WI38 (cell line): Measurements from ENCODE around the gene N4BP2.

Source experiments
- H3K4me3 ChIP-seq: 2 replicates; pipeline ENCODE4 v1.5.1; 2011; ENCODE audit warnings: low read depth, mild to moderate bottlenecking, control low read depth, low read length
- CTCF ChIP-seq: IDR thresholded peaks from 2 replicates; pipeline ENCODE4 v1.5.1; 2012; ENCODE audit warnings: low read depth, mild to moderate bottlenecking, control low read depth, low read length

The N4BP2 gene

GRCh38 chr4:40196272-40196671 lies 139.6 kb downstream of the N4BP2 start:
- H3K4me3 ChIP-seq = no peak overlapping the region
- no peak for TF ChIP-seq CTCF

GRCh38 chr4:40196724-40197281 lies 140.2 kb downstream of the N4BP2 start, which contains the start of gene RHOH:
TSS of gene RHOH (plus strand) at chr4:40197031. CDS start at chr4:40243387, 46,356 bp downstream.
- no peak within 1 kb of the TSS for H3K4me3 ChIP-seq
- TF ChIP-seq CTCF = no peak

- no peak overlapping the region for H3K4me3 ChIP-seq
- no peak for TF ChIP-seq CTCF
These were observed 141.4 kb downstream of the N4BP2 start for GRCh38 chr4:40197879-40198689.

- TF ChIP-seq CTCF = no peak
- no peak overlapping the region for H3K4me3 ChIP-seq
These were observed 142.6 kb downstream of the N4BP2 start for GRCh38 chr4:40199179-40199670.

GRCh38 chr4:40199999-40200874 lies 143.6 kb downstream of the N4BP2 start:
- no peak for TF ChIP-seq CTCF
- H3K4me3 ChIP-seq = no peak overlapping the region

GRCh38 chr4:40200875-40201801 lies 144.5 kb downstream of the N4BP2 start:
- TF ChIP-seq CTCF = no peak
- H3K4me3 ChIP-seq = no peak overlapping the region
